OCI-LY7 (cell line): ENCODE results near the gene FKBP2. TPM values are rescaled to one million over a fixed set of nuclear protein-coding genes. Genes with fewer than 3 reads are reported as not detected.

Experiments used
- BruUV-seq: library from RNA; stranded (reverse); fragments of 400-500 nt; replicated peaks from 2 replicates; lab custom pipeline; 2021; lab: Mats Ljungman, UMichigan
- CTCF ChIA-PET: fragments of 300-600 bp; sonication (Branson Sonifier 250); formaldehyde crosslinking; loops from one replicate; lab custom pipeline; 2022; ENCODE audit warnings: antibody characterized with exemption; ENCODE audit not compliant: unreplicated experiment; lab: Charles Lee
- POLR2A ChIA-PET: fragments of 300-600 bp; sonication (Branson Sonifier 250); formaldehyde crosslinking; loops from one replicate; lab custom pipeline; 2022; ENCODE audit warnings: antibody characterized with exemption; lab: Charles Lee
- DNase-seq: peaks from one replicate; pipeline ENCODE4 v3.0.0-alpha.2; 2015; ENCODE audit warnings: low spot score
- H2AFZ ChIP-seq: fragments of 200-600 bp; sonication (generic), shearing (Covaris generic); 2 replicates; pipeline ENCODE4 v1.6.1; 2014; ENCODE audit warnings: mild to moderate bottlenecking, antibody characterized with exemption, low read length, moderate library complexity
- H3K27ac ChIP-seq: fragments of 200-600 bp; sonication (generic); 2 replicates; pipeline ENCODE4 v1.5.1; 2014; ENCODE audit warnings: mixed run types, low read depth, mild to moderate bottlenecking, moderate library complexity, low read length, inconsistent platforms; ENCODE audit not compliant: poor library complexity, severe bottlenecking
- H3K36me3 ChIP-seq: fragments of 200-600 bp; sonication (generic); 2 replicates; pipeline ENCODE4 v1.6.1; 2014; ENCODE audit warnings: mild to moderate bottlenecking, antibody characterized with exemption, low read length, moderate library complexity, mixed read lengths; ENCODE audit not compliant: insufficient read depth
- H3K4me1 ChIP-seq: fragments of 200-600 bp; sonication (generic); 2 replicates; pipeline ENCODE4 v1.5.1; 2014; ENCODE audit warnings: mild to moderate bottlenecking, low read length; ENCODE audit not compliant: insufficient read depth, poor library complexity, severe bottlenecking
- H3K4me2 ChIP-seq: fragments of 200-600 bp; sonication (generic); 2 replicates; pipeline ENCODE4 v1.6.1; 2014; ENCODE audit warnings: mild to moderate bottlenecking, low read length
- H3K4me3 ChIP-seq: fragments of 200-600 bp; sonication (generic); 2 replicates; pipeline ENCODE4 v1.5.1; 2014; ENCODE audit warnings: mild to moderate bottlenecking, low read depth, low read length; ENCODE audit not compliant: poor library complexity, severe bottlenecking
- H3K79me2 ChIP-seq: fragments of 200-600 bp; sonication (generic); 2 replicates; pipeline ENCODE4 v1.6.1; 2016; ENCODE audit warnings: low read depth, mild to moderate bottlenecking, low read length, moderate library complexity, mixed read lengths; ENCODE audit not compliant: insufficient read depth
- H3K9me2 ChIP-seq: fragments of 200-600 bp; sonication (generic); 2 replicates; pipeline ENCODE4 v1.6.1; 2016; ENCODE audit warnings: mild to moderate bottlenecking, low read length, mixed read lengths; ENCODE audit not compliant: insufficient read depth
- H3K9me3 ChIP-seq: fragments of 200-600 bp; sonication (generic); 2 replicates; pipeline ENCODE4 v1.6.1; 2014; ENCODE audit warnings: mild to moderate bottlenecking, mixed run types, low read length, mixed read lengths
- H4K20me1 ChIP-seq: fragments of 200-600 bp; sonication (generic); 2 replicates; pipeline ENCODE4 v1.6.1; 2014; ENCODE audit warnings: mild to moderate bottlenecking, antibody characterized with exemption, low read length, moderate library complexity, mixed read lengths; ENCODE audit not compliant: insufficient read depth
- CTCF ChIP-seq: fragments of 200-600 bp; sonication (generic); conservative IDR thresholded peaks from 2 replicates; pipeline ENCODE4 v1.5.1; 2014; ENCODE audit warnings: mild to moderate bottlenecking, antibody characterized with exemption, low read length, moderate library complexity, mixed read lengths
- EZH2phosphoT487 ChIP-seq: fragments of 200-600 bp; sonication (generic); IDR thresholded peaks from 2 replicates; pipeline ENCODE4 v1.6.1; 2018; ENCODE audit warnings: low read depth, borderline replicate concordance, mild to moderate bottlenecking, mixed run types, antibody characterized with exemption, low read length, moderate library complexity, mixed read lengths
- intact Hi-C: fragments of 100-400 bp; cut with micrococcal nuclease; formaldehyde crosslinking; loops from one replicate; pipeline ENCODE4 v1.10.0; 2022; ENCODE audit not compliant: unreplicated experiment
- total RNA-seq, 2 experiments: library from RNA; depleted of rRNA in 1 of 2; stranded (reverse); fragments of >200 nt in 1 of 2; shearing (Covaris generic) in 1 of 2; gene quantifications; 2 replicates each; pipeline ENCODE4 v1.2.3, GENCODE V29; 2014 to 2022

FKBP2 gene
- total RNA-seq, 2 experiments from 2014 or later, result 45.5 to 57.3 TPM

- CTCF ChIA-PET, result interaction anchor here (1.4 kb wide), 1 partner anchor 46 kb away, joined by 3 read pairs; no protein-coding TSS in a partner anchor
- POLR2A ChIA-PET, result no interaction called here
- Histone ChIP-seq H3K9me2 (no peaks in the 10 kb centered on the region), H4K20me1 (no peaks in the 10 kb centered on the region), H3K27ac (no peak within 1 kb of the TSS), H3K79me2 (peaks cover 1% of the 10 kb centered on the region; the same call in 1 of the 2 replicates), H3K36me3 (no peaks in the 10 kb centered on the region), H2AFZ (peak within 1 kb of the TSS; percentile 63; the same call in 1 of the 2 replicates), H3K4me2 (peak within 1 kb of the TSS; percentile 98), H3K4me3 (peak within 1 kb of the TSS; percentile 76), H3K9me3 (no peaks in the 10 kb centered on the region), H3K4me1 (peaks cover 55% of the 10 kb centered on the region)
- peak; percentile 70 for DNase-seq
- no TSS peak for BruUV-seq
- intact Hi-C loops, result loop anchor here (1.0 kb wide), 1 partner anchor 18 kb away; no protein-coding TSS in a partner anchor
- TF ChIP-seq EZH2phosphoT487 (no peak), CTCF (peak; percentile 80)
Measured at GRCh38 chr11:64251016-64251752, 10.3 kb downstream of the FKBP2 start, which contains the start of gene PLCB3. PLCB3 (plus strand) TSS chr11:64251530; CDS start chr11:64251650, 120 bp downstream.

- H3K27ac ChIP-seq, result no peak overlapping the region
- no TSS peak for BruUV-seq
- H2AFZ ChIP-seq, result peak overlapping the region; percentile 54; the same call in 1 of the 2 replicates
- no peaks in the 10 kb centered on the region for H3K9me3 ChIP-seq
- H3K4me3 ChIP-seq, result peak overlapping the region; percentile 76
- peaks cover 55% of the 10 kb centered on the region for H3K4me1 ChIP-seq
- H3K79me2 ChIP-seq, result no peaks in the 10 kb centered on the region
- H4K20me1 ChIP-seq, result no peaks in the 10 kb centered on the region
- TF ChIP-seq CTCF (no peak), EZH2phosphoT487 (no peak)
- intact Hi-C loops, result loop anchor here (1.0 kb wide), 1 partner anchor 18 kb away; no protein-coding TSS in a partner anchor
- H3K4me2 ChIP-seq, result peak overlapping the region; percentile 98
- ChIA-PET CTCF (interaction anchor here (0.6 to 1.3 kb wide), 2 partner anchors 45 to 66 kb away, joined by 3 read pairs; partner anchors contain the start of gene TRMT112), POLR2A (no interaction called here)
- DNase-seq, result no peak
- no peaks in the 10 kb centered on the region for H3K9me2 ChIP-seq
- no peaks in the 10 kb centered on the region for H3K36me3 ChIP-seq
Measured at GRCh38 chr11:64251753-64252002, 10.8 kb downstream of the FKBP2 start.
